Measurements from ENCODE around the gene LMOD3. TPM values are rescaled to one million over a fixed set of nuclear protein-coding genes. Genes with fewer than 3 reads are reported as not detected.

The LMOD3 gene
- under 1 TPM in 1 of 2 donors, not detected in 1; 0.33 TPM for total RNA-seq

DNA sequence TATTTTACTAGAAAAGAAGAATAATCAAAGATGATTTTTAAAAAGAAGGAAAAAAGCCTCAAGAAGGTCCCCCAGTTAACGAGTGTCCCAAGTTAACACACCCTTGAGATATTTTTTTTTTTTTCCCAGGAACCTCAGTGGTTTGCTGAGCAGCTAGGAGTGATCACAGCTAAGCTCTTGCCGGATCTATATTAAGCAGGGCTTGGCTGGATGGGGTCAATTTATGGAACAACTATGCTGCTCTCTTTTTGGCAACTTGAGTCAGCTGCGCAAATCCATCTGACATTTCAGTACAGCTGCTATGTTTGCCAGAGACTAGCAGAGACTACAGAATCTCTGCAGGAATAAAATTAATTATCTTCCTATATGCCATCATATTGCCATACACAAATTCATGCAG is at the start of gene LMOD3:
Gene LMOD3 (minus strand): TSS at position 193 of the 400 bp plus-strand sequence. CDS start 209 bp downstream, outside the sequence.
- Histone ChIP-seq H3K4me1 (no peaks in the 10 kb centered on the region), H3K9me3 (no peaks in the 10 kb centered on the region), H3K27me3 (no peaks in the 10 kb centered on the region), H3K36me3 (replicated peaks in 1 of 2; ENCODE audit: insufficient read depth in 1 of 2, low read depth in 2 of 2) (no peaks in the 10 kb centered on the region), H3K4me3 (no peak within 1 kb of the TSS), H3K27ac (no peak within 1 kb of the TSS)
- ATAC-seq (no peak), DNase-seq (no peak)
- TF ChIP-seq, protein P1, sequence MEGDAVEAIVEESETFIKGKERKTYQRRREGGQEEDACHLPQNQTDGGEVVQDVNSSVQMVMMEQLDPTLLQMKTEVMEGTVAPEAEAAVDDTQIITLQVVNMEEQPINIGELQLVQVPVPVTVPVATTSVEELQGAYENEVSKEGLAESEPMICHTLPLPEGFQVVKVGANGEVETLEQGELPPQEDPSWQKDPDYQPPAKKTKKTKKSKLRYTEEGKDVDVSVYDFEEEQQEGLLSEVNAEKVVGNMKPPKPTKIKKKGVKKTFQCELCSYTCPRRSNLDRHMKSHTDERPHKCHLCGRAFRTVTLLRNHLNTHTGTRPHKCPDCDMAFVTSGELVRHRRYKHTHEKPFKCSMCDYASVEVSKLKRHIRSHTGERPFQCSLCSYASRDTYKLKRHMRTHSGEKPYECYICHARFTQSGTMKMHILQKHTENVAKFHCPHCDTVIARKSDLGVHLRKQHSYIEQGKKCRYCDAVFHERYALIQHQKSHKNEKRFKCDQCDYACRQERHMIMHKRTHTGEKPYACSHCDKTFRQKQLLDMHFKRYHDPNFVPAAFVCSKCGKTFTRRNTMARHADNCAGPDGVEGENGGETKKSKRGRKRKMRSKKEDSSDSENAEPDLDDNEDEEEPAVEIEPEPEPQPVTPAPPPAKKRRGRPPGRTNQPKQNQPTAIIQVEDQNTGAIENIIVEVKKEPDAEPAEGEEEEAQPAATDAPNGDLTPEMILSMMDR (IDR thresholded peaks at IDR 0.05) = no peak
- no peak for TF ChIP-seq POLR2A (IDR thresholded peaks at IDR 0.05)
- WGBS, 2 donors = 73 to 78% methylated on average over 3 of the region's 3 CpGs
- intact Hi-C loops (cut with DNase I) = no loop called here

DNA sequence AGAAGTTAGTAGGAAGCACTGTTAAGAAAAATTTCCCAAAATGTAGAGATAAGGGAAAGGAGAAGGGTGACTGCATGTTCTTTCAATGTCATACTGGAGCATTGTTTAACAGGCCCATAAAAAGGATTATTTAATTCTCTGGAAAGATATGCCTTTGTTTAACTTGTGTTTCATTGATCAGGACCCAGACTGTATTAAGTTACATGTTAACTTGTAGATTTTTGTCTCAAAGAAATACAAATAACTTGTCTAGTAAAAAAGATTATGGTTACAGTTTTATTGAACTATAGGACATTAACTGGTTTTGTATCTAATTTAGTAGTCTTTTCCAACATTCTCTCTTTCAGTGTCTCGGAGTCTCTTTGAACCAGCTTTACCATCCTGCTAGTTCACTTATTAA is 49.7 kb upstream of the LMOD3 start:
- Histone ChIP-seq H3K27me3 (no peaks in the 10 kb centered on the region), H3K4me1 (peaks cover 7% of the 10 kb centered on the region), H3K27ac (peak overlapping the region in 2 of 4 donors; percentile 45 to 49), H3K36me3 (replicated peaks in 1 of 2; ENCODE audit: insufficient read depth in 1 of 2, low read depth in 2 of 2) (peaks cover 0 to 2% of the 10 kb centered on the region in 2 donors), H3K4me3 (no peak overlapping the region), H3K9me3 (no peaks in the 10 kb centered on the region)
- intact Hi-C loops (cut with DNase I) = no loop called here
- WGBS, 2 donors = 58 to 68% methylated on average over 1 of the region's 1 CpG
- no peak for DNase-seq
- TF ChIP-seq, protein P1 (IDR thresholded peaks at IDR 0.05) = no peak
- TF ChIP-seq POLR2A (IDR thresholded peaks at IDR 0.05) = no peak
- ATAC-seq = no peak

- DNase-seq (no peak), ATAC-seq (no peak)
- TF ChIP-seq, protein P1 (IDR thresholded peaks at IDR 0.05) = no peak
- TF ChIP-seq POLR2A (IDR thresholded peaks at IDR 0.05) = no peak
- Histone ChIP-seq H3K27me3 (no peaks in the 10 kb centered on the region), H3K27ac (no peak overlapping the region), H3K9me3 (no peaks in the 10 kb centered on the region), H3K36me3 (replicated peaks in 1 of 2; ENCODE audit: insufficient read depth in 1 of 2, low read depth in 2 of 2) (peaks cover 0 to 2% of the 10 kb centered on the region in 2 donors), H3K4me1 (peaks cover under 1% of the 10 kb centered on the region), H3K4me3 (no peak overlapping the region)
- intact Hi-C loops (cut with DNase I) = loop anchor here (10.0 kb wide), 2 partner anchors 248 to 508 kb away; no protein-coding TSS in a partner anchor
- WGBS, 2 donors = 41 to 71% methylated on average over 1 of the region's 1 CpG
Observed at GRCh38 chr3:69166446-69166845, 44.1 kb upstream of the LMOD3 start.

DNA sequence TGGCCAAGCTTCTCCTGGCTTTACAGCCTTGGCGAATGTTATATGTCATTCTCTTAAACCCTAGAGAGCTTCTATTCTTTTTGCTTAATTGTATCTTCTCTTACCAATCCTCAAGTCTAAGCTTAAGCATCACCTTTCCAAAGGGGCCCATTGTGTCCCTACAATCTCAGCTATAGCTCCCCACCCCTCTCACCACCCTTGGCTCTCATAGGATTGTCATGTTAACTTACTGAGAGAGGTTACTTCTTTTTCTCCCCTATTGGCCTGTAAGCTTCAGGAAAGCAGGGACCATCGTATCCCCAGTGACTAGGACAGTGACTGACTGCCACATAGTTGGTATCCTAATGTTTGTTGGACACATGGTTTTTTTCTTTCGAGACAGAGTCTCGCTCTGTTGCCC is 43.3 kb upstream of the LMOD3 start:
- no peak for DNase-seq
- Histone ChIP-seq H3K9me3 (no peaks in the 10 kb centered on the region), H3K36me3 (replicated peaks in 1 of 2; ENCODE audit: insufficient read depth in 1 of 2, low read depth in 2 of 2) (peaks cover 0 to 2% of the 10 kb centered on the region in 2 donors), H3K4me1 (no peaks in the 10 kb centered on the region), H3K4me3 (no peak overlapping the region), H3K27ac (no peak overlapping the region), H3K27me3 (no peaks in the 10 kb centered on the region)
- WGBS, 2 donors = 91 to 94% methylated on average over 4 of the region's 4 CpGs
- intact Hi-C loops (cut with DNase I) = loop anchor here (10.0 kb wide), 2 partner anchors 249 to 509 kb away; no protein-coding TSS in a partner anchor
- ATAC-seq = no peak
- no peak for TF ChIP-seq POLR2A (IDR thresholded peaks at IDR 0.05)
- TF ChIP-seq, protein P1 (IDR thresholded peaks at IDR 0.05) = no peak

DNA sequence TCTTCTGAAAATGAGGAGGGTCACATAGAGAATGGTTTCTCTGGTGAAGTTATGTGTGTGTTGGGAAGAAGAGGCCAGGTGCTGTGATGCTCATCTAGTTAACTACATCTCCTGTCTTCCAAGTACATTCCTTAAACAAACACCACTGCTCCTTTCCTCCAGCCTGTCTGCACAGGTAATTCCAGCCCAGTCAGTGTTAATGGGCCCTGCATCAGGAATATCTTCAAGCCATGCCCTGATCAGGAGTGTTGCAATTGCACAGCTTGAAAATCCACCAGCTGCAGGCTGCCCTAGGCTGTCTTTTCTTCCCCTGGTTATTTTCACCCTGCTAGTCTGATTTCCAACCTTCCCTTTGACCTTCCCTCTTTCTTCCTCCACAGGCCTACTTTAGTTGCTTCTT is 41.9 kb upstream of the LMOD3 start:
- ATAC-seq = no peak
- no peak for TF ChIP-seq POLR2A (IDR thresholded peaks at IDR 0.05)
- TF ChIP-seq, protein P1 (IDR thresholded peaks at IDR 0.05) = no peak
- H3K4me3 ChIP-seq = no peak overlapping the region
- intact Hi-C loops (cut with DNase I) = loop anchor here (5.0 to 10.0 kb wide), 3 partner anchors 143 to 511 kb away; no protein-coding TSS in a partner anchor
- no peaks in the 10 kb centered on the region for H3K9me3 ChIP-seq
- DNase-seq = no peak
- peaks cover 0 to 2% of the 10 kb centered on the region in 2 donors for H3K36me3 ChIP-seq (replicated peaks in 1 of 2; ENCODE audit: insufficient read depth in 1 of 2, low read depth in 2 of 2)
- no peak overlapping the region for H3K27ac ChIP-seq
- no peaks in the 10 kb centered on the region for H3K27me3 ChIP-seq
- no peaks in the 10 kb centered on the region for H3K4me1 ChIP-seq
